Neural progenitor cell (in vitro differentiated cells): ENCODE results near the gene YWHAB. TPM values are rescaled to one million over a fixed set of nuclear protein-coding genes. Genes with fewer than 3 reads are reported as not detected.

Experiments
- DNase-seq: peaks from one replicate; pipeline ENCODE4 v3.0.0-alpha.2; 2016; ENCODE audit warnings: low spot score
- H2AFZ ChIP-seq: fragments of 200-600 bp; sonication (generic); replicated peaks from 2 replicates; pipeline ENCODE4 v1.6.1; 2016; ENCODE audit warnings: antibody characterized with exemption
- H3F3A ChIP-seq: fragments of 200-600 bp; sonication (generic); 2 replicates; pipeline ENCODE4 v1.6.1; 2016; ENCODE audit warnings: antibody characterized with exemption, low read depth
- H3K27ac ChIP-seq: fragments of 200-600 bp; sonication (generic); 2 replicates; pipeline ENCODE4 v1.5.1; 2016; ENCODE audit warnings: mild to moderate bottlenecking
- H3K27me3 ChIP-seq: fragments of 200-600 bp; sonication (generic); 2 replicates; pipeline ENCODE4 v1.6.1; 2016; ENCODE audit warnings: mild to moderate bottlenecking, moderate library complexity
- H3K36me3 ChIP-seq: fragments of 200-600 bp; sonication (generic); 2 replicates; pipeline ENCODE4 v1.5.1; 2016
- H3K4me1 ChIP-seq: fragments of 200-600 bp; sonication (generic); 2 replicates; pipeline ENCODE4 v1.6.1; 2016; ENCODE audit warnings: mixed run types
- H3K4me2 ChIP-seq: fragments of 200-600 bp; sonication (generic); 2 replicates; pipeline ENCODE4 v1.6.1; 2016
- H3K4me3 ChIP-seq: fragments of 200-600 bp; sonication (generic); 2 replicates; pipeline ENCODE4 v1.5.1; 2016
- H3K79me2 ChIP-seq: fragments of 200-600 bp; sonication (generic); 2 replicates; pipeline ENCODE4 v1.6.1; 2016; ENCODE audit warnings: low read depth
- H3K9ac ChIP-seq: fragments of 200-600 bp; sonication (generic); 2 replicates; pipeline ENCODE4 v1.6.1; 2016
- H3K9me3 ChIP-seq: fragments of 200-600 bp; sonication (generic); 2 replicates; pipeline ENCODE4 v1.5.1; 2016; ENCODE audit warnings: low read depth
- H4K20me1 ChIP-seq: fragments of 200-600 bp; sonication (generic); 2 replicates; pipeline ENCODE4 v1.6.1; 2016; ENCODE audit warnings: low read depth
- H3K27ac Mint-ChIP-seq: 3 replicates; pipeline ENCODE4 v1.8.0; 2021; ENCODE audit warnings: mixed read lengths
- H3K27me3 Mint-ChIP-seq: 2 replicates; pipeline ENCODE4 v1.8.0; 2022; ENCODE audit warnings: low read depth, mild to moderate bottlenecking, inconsistent platforms, moderate library complexity, mixed read lengths; ENCODE audit not compliant: insufficient read depth
- H3K36me3 Mint-ChIP-seq: 3 replicates; pipeline ENCODE4 v1.8.0; 2021; ENCODE audit warnings: mixed read lengths
- H3K4me1 Mint-ChIP-seq: 3 replicates; pipeline ENCODE4 v1.8.0; 2021; ENCODE audit warnings: mixed read lengths
- H3K4me3 Mint-ChIP-seq: 3 replicates; pipeline ENCODE4 v1.8.0; 2021; ENCODE audit warnings: mild to moderate bottlenecking, moderate library complexity, mixed read lengths
- H3K9me3 Mint-ChIP-seq: 3 replicates; pipeline ENCODE4 v1.8.0; 2020; ENCODE audit warnings: mixed read lengths
- CTCF ChIP-seq: fragments of 200-600 bp; sonication (generic); IDR thresholded peaks from 2 replicates; pipeline ENCODE4 v1.5.1; 2017; ENCODE audit warnings: antibody characterized with exemption, mild to moderate bottlenecking
- EZH2 ChIP-seq: fragments of 200-600 bp; sonication (generic); IDR thresholded peaks from 2 replicates; pipeline ENCODE4 v1.6.1; 2017; ENCODE audit warnings: antibody characterized with exemption, mild to moderate bottlenecking, moderate library complexity
- EZH2phosphoT487 ChIP-seq: fragments of 200-600 bp; sonication (generic); IDR thresholded peaks from 2 replicates; pipeline ENCODE4 v1.6.1; 2017; ENCODE audit warnings: antibody characterized with exemption
- total RNA-seq: library from RNA; depleted of rRNA; stranded (reverse); fragments of >200 nt; gene quantifications from 2 replicates; pipeline ENCODE4 v1.2.3, GENCODE V29; 2015; ENCODE audit warnings: low replicate concordance

YWHAB gene
- total RNA-seq, 1 donor from 2014 or later = 107 TPM

- Histone ChIP-seq H3K36me3 (no peaks in the 10 kb centered on the region), H3K79me2 (no peaks in the 10 kb centered on the region), H2AFZ (no peak overlapping the region), H3K27me3 (no peaks in the 10 kb centered on the region), H3K4me3 (no peak overlapping the region), H3K9ac (no peak overlapping the region), H3K9me3 (no peaks in the 10 kb centered on the region), H3K4me2 (no peak overlapping the region), H3K4me1 (no peaks in the 10 kb centered on the region), H3F3A (no peaks in the 10 kb centered on the region), H4K20me1 (no peaks in the 10 kb centered on the region), H3K27ac (no peak overlapping the region)
- TF ChIP-seq EZH2 (no peak), CTCF (no peak), EZH2phosphoT487 (no peak)
- peaks cover 3% of the 10 kb centered on the region for H3K9me3 Mint-ChIP-seq
- peaks cover 11% of the 10 kb centered on the region for H3K27me3 Mint-ChIP-seq
- no peaks in the 10 kb centered on the region for H3K4me1 Mint-ChIP-seq
- no peak for DNase-seq
- no peak overlapping the region for H3K4me3 Mint-ChIP-seq
- H3K27ac Mint-ChIP-seq = no peak overlapping the region
- H3K36me3 Mint-ChIP-seq = no peaks in the 10 kb centered on the region
Measured at GRCh38 chr20:44838521-44838920, 47.0 kb upstream of the YWHAB start.

- Mint-ChIP-seq H3K27me3 (peaks cover 13% of the 10 kb centered on the region), H3K9me3 (peaks cover 3% of the 10 kb centered on the region), H3K4me1 (no peaks in the 10 kb centered on the region), H3K27ac (no peak overlapping the region), H3K36me3 (no peaks in the 10 kb centered on the region), H3K4me3 (no peak overlapping the region)
- H3K4me3 ChIP-seq = no peak overlapping the region
- no peak overlapping the region for H2AFZ ChIP-seq
- no peaks in the 10 kb centered on the region for H3K36me3 ChIP-seq
- no peaks in the 10 kb centered on the region for H3K4me1 ChIP-seq
- H3K4me2 ChIP-seq = no peak overlapping the region
- no peak overlapping the region for H3K9ac ChIP-seq
- H3K79me2 ChIP-seq = no peaks in the 10 kb centered on the region
- DNase-seq = no peak
- H4K20me1 ChIP-seq = no peaks in the 10 kb centered on the region
- H3K27ac ChIP-seq = no peak overlapping the region
- H3K27me3 ChIP-seq = no peaks in the 10 kb centered on the region
- TF ChIP-seq CTCF = no peak
- no peak for TF ChIP-seq EZH2
- TF ChIP-seq EZH2phosphoT487 = no peak
- H3K9me3 ChIP-seq = no peaks in the 10 kb centered on the region
- no peaks in the 10 kb centered on the region for H3F3A ChIP-seq
Measured at GRCh38 chr20:44839481-44839880, 46.0 kb upstream of the YWHAB start.

GRCh38 chr20:44840826-44841225, 44.7 kb upstream of the YWHAB start:
- H3K4me3 ChIP-seq = no peak overlapping the region
- no peak overlapping the region for H3K4me2 ChIP-seq
- no peaks in the 10 kb centered on the region for H3K27me3 ChIP-seq
- H3K9me3 ChIP-seq = no peaks in the 10 kb centered on the region
- Mint-ChIP-seq H3K27me3 (peaks cover 13% of the 10 kb centered on the region), H3K4me3 (no peak overlapping the region), H3K4me1 (no peaks in the 10 kb centered on the region), H3K27ac (no peak overlapping the region), H3K36me3 (no peaks in the 10 kb centered on the region), H3K9me3 (peaks cover 3% of the 10 kb centered on the region)
- no peaks in the 10 kb centered on the region for H3K4me1 ChIP-seq
- no peaks in the 10 kb centered on the region for H3K36me3 ChIP-seq
- no peaks in the 10 kb centered on the region for H3K79me2 ChIP-seq
- H4K20me1 ChIP-seq = no peaks in the 10 kb centered on the region
- H3K9ac ChIP-seq = no peak overlapping the region
- H3K27ac ChIP-seq = no peak overlapping the region
- TF ChIP-seq EZH2phosphoT487 (no peak), EZH2 (no peak), CTCF (no peak)
- DNase-seq = no peak
- H3F3A ChIP-seq = no peaks in the 10 kb centered on the region
- H2AFZ ChIP-seq = no peak overlapping the region

GRCh38 chr20:44841955-44842354, 43.5 kb upstream of the YWHAB start:
- H4K20me1 ChIP-seq = no peaks in the 10 kb centered on the region
- no peaks in the 10 kb centered on the region for H3K9me3 ChIP-seq
- H3K27me3 ChIP-seq = no peaks in the 10 kb centered on the region
- H3K4me3 ChIP-seq = no peak overlapping the region
- Mint-ChIP-seq H3K9me3 (peaks cover 3% of the 10 kb centered on the region), H3K36me3 (no peaks in the 10 kb centered on the region), H3K4me3 (no peak overlapping the region), H3K27ac (no peak overlapping the region), H3K27me3 (peaks cover 13% of the 10 kb centered on the region), H3K4me1 (no peaks in the 10 kb centered on the region)
- H2AFZ ChIP-seq = no peak overlapping the region
- no peaks in the 10 kb centered on the region for H3K4me1 ChIP-seq
- TF ChIP-seq EZH2 = no peak
- no peak for TF ChIP-seq CTCF
- TF ChIP-seq EZH2phosphoT487 = no peak
- H3K9ac ChIP-seq = no peak overlapping the region
- no peak for DNase-seq
- no peak overlapping the region for H3K27ac ChIP-seq
- H3K79me2 ChIP-seq = no peaks in the 10 kb centered on the region
- H3F3A ChIP-seq = no peaks in the 10 kb centered on the region
- H3K4me2 ChIP-seq = no peak overlapping the region
- no peaks in the 10 kb centered on the region for H3K36me3 ChIP-seq
